ENCODE measurements around the gene MDH2.
"Not testable (repeated sequence)": the region's sequence is repeated elsewhere in the genome, so short reads cannot be mapped to it uniquely, and the experiment has no call there.

MDH2 gene, protein sequence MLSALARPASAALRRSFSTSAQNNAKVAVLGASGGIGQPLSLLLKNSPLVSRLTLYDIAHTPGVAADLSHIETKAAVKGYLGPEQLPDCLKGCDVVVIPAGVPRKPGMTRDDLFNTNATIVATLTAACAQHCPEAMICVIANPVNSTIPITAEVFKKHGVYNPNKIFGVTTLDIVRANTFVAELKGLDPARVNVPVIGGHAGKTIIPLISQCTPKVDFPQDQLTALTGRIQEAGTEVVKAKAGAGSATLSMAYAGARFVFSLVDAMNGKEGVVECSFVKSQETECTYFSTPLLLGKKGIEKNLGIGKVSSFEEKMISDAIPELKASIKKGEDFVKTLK

GRCh38 chr7:76047811-76048667 lies at the start of gene MDH2, which contains the start of gene STYXL1:
TSS of gene MDH2 (plus strand) at chr7:76048106. CDS start at chr7:76048161, 55 bp downstream.
TSS of gene STYXL1 (minus strand) at chr7:76048000. CDS start at chr7:76030523, 17,477 bp downstream.
- peak; percentile 76 for DNase-seq

GRCh38 chr7:76000566-76000965 lies 47.3 kb upstream of the MDH2 start:
- DNase-seq: no peak

DNA sequence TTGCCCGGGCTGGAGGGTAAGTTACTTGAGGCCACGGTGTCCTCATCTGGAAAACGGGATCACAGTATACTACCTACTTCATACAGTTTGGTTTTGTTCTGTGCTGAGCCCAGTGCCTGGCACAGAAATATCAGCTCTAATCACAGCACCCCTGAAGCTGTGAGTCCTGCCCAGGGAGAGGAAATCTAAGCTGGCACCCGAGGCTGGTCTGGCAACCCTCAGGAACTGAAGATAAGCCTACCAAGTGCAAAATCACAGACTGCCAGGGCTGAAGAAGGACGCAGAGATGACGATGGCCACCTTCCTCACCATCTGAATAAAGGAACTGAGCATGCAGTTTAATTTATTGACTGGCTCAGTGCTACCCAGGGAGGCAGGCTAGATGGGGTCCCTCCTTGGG lies 45.8 kb upstream of the MDH2 start:
- no peak for DNase-seq

DNA sequence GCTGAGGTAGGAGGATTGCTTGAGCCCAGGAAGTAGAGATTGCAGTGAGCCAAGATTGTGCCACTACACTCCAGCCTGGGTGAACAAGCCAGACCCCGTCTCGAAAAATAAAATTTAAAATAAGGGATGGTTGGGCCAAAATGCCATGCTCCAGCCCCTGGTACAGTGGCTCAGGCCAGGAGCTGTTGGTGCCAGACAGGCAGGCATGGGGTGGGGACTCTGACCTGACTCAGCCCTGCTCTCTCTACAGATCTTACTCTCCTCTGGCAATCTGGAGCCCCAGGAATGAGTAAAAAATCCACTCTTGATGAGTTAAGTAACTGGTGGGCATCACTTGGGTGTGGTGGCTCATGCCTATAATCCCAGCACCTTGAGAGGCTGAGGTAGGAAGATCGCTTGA lies 45.1 kb upstream of the MDH2 start:
- no peak for DNase-seq

GRCh38 chr7:76003351-76003750 lies 44.6 kb upstream of the MDH2 start:
- no peak for DNase-seq

DNA sequence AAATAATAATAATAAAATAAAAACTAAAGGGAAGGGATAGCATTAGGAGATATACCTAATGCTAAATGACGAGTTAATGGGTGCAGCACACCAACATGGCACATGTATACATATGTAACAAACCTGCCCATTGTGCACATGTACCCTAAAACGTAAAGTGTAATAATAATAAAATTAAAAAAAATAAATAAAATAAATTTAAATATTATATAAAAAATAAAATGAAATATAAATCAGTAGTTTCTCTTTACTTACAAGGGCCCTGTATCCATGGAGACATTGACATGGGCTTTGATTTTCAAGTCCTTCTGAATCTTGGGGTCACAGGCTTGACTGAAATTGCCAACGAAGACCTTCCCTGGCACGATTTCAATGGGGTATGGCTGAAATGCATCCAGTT lies 42.9 kb upstream of the MDH2 start:
- DNase-seq: not testable (repeated sequence)

- no peak for DNase-seq
Observed at GRCh38 chr7:76008156-76008687, 39.7 kb upstream of the MDH2 start.

- DNase-seq: no peak
Observed at GRCh38 chr7:76009672-76010600, 38.0 kb upstream of the MDH2 start.

- no peak for DNase-seq
Observed at GRCh38 chr7:76011442-76011861, 36.5 kb upstream of the MDH2 start.

DNA sequence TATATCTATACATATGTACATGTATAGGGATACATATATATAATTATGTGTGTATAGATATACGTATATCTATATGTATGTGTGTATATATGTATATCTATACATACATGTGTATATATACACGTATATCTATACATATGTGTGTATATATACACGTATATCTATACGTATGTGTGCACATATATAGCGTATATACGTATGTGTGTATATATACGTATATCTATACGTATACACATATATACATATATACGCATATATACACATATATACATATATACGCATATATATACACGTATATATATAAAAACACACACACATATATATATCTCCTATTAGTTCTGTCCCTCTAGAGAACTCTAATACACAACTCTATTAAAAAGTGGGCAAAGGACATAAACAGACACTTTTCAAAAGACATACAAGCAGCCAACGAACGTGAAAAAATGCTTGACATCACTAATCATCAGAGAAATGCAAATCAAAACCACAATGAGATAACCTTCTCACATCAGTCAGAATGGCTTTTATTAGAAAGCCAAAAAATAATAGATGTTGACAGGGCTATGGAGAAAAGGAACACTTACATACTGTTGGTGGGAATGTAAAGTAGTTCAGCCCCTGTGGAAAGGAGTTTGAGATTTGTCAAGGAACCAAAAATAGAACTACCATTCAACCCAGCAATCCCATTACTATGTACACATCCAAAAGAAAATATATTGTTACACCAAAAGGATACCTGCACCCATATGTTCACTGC lies 31.5 kb upstream of the MDH2 start:
- no peak for DNase-seq

GRCh38 chr7:76018520-76018919 lies 29.4 kb upstream of the MDH2 start:
- DNase-seq: not testable (repeated sequence)

DNA sequence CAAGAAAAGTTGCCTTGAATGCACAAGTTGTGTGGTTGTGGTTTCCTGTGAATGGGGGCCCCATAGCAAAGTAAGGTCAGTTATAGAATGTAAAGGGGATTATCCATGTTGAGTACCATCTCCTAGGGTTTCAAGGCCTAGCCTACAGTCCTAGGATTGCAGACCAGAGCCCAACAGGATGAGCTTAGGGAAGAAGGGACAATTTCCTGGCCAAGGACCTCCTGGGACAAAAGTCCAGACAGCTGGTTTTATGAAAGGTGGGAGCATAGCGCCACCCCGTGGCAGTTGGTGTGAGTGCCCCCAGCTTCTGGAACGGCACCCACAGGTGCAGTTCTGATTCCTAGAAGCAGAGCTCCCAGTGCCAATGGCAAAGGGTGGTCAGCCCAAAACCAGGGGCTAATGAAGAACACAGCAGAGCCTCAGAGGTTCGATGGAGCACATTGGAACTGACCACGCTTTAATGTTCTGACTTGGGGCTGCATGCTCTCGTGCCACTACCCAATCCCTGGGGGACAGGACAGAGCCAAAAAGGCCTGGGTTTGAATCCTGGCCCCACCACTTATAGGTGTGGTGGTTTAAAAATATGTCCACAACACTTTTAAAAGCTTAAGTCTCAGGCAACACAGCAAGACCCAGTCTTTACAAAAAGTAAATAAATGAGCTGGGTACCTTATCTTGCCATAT lies 27.7 kb upstream of the MDH2 start:
- peak; percentile 11 for DNase-seq

- no peak for DNase-seq
Observed at GRCh38 chr7:76022026-76022780, 25.7 kb upstream of the MDH2 start.

DNA sequence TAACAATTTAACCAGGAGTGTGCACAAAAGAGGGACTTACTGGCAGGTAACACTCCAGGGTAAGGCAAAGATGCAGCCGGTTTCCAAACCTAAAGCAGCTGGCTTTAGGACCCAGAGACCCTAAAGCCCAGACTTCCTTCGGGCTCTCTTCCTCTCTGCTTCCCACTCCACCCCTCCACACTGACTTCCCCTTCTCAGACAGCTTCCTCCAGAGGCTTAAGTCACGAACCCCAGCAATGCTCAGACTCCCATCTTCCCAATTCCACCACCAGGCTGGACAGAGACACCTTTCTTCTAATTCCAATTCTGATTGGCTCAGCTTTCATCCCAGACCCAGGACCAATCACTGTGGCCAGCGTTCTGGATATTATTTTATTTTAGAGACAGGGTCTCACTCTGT lies 24.9 kb upstream of the MDH2 start:
- no peak for DNase-seq

GRCh38 chr7:76029682-76030081 lies 18.2 kb upstream of the MDH2 start:
- DNase-seq: not testable (repeated sequence)

DNA sequence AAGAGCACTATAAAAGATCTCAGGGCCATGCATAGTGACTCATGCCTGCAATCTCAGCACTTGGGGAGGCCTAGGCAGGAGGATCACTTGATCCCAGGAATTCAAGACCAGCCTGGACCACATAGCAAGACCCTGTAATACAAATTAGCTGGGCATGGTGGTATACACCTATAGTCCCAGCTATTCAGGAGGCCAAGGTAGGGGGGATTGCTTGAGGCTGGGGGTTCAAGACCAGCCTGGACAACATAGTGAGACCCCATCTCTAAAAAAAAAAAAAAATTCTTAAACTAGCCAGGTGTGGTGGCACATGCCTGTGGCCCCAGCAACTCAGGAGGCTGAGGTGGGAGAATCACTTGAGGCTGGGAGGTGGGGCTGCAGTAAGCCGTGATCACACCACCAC lies 15.9 kb upstream of the MDH2 start:
- DNase-seq: no peak

GRCh38 chr7:76037310-76037709 lies 10.6 kb upstream of the MDH2 start:
- no peak for DNase-seq

GRCh38 chr7:76040126-76040525 lies 7.8 kb upstream of the MDH2 start:
- no peak for DNase-seq

DNA sequence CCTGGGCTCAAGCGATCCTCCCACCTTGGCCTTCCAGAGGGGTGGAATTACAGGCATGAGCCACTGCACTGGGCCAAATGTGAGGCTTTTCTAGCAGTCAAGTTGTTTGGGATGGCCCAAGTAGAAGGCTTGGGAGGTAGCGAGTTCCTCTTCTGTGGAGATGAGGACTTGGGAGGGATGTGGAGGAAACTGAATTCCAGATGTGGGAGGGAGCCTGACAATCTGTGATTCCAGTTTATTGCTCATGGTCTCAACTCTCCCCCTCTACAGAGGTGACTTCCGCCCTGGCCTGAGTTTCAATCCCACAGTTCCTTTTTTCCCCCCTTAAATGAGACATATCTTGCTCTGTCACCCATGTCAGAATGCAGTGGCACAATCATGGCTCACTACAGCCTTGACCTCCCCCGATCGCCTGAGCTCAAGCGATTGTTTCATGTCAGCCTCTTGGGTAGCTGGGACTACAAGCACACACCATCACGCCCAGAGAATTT lies 3.5 kb upstream of the MDH2 start:
- DNase-seq: no peak

- no peak for DNase-seq
Observed at GRCh38 chr7:76047305-76047810, 548 bp upstream of the MDH2 start.

Measured in NCI-H187 treated with DMSO at 0.1 percent for 48 hours (cell line).